GM23338 (cell line): ENCODE measurements around the gene TAF9B. TPM values are rescaled to one million over a fixed set of nuclear protein-coding genes. Genes with fewer than 3 reads are reported as not detected.
A peak's percentile ranks its signal among the peaks of the same experiment; 100 is the strongest.
"Not testable (repeated sequence)": the region's sequence is repeated elsewhere in the genome, so short reads cannot be mapped to it uniquely, and the experiment has no call there.

Experiments used
- ATAC-seq: fragments of 200-7000 bp; cut with Tn5 transposase; 3 replicates; pipeline ENCODE4 v1.9.1; 2020
- DNase-seq: peaks from one replicate; pipeline ENCODE4 v3.0.0-alpha.2; 2015; ENCODE audit warnings: low spot score
- H2AFZ ChIP-seq: fragments of 200-600 bp; sonication (generic); 2 replicates; pipeline ENCODE4 v1.8.0; 2016; ENCODE audit warnings: antibody characterized with exemption, mild to moderate bottlenecking, moderate library complexity
- H3F3A ChIP-seq: fragments of 200-600 bp; sonication (generic); replicated peaks from 2 replicates; pipeline ENCODE4 v1.8.0; 2017; ENCODE audit warnings: antibody characterized with exemption, mixed run types, low read depth
- H3K27ac ChIP-seq: fragments of 200-600 bp; sonication (generic); 2 replicates; pipeline ENCODE4 v1.6.1; 2016; ENCODE audit warnings: low read depth
- H3K27me3 ChIP-seq: fragments of 200-600 bp; sonication (generic); 2 replicates; pipeline ENCODE4 v1.8.0; 2016; ENCODE audit warnings: mild to moderate bottlenecking, mixed run types, moderate library complexity; ENCODE audit not compliant: insufficient read depth
- H3K36me3 ChIP-seq: fragments of 200-600 bp; sonication (generic); 2 replicates; pipeline ENCODE4 v1.8.0; 2016; ENCODE audit warnings: mild to moderate bottlenecking; ENCODE audit not compliant: insufficient read depth
- H3K4me1 ChIP-seq: fragments of 200-600 bp; sonication (generic); 2 replicates; pipeline ENCODE4 v1.8.0; 2016; ENCODE audit warnings: mild to moderate bottlenecking, moderate library complexity; ENCODE audit not compliant: insufficient read depth
- H3K4me2 ChIP-seq: fragments of 200-600 bp; sonication (generic); 2 replicates; pipeline ENCODE4 v1.7.1; 2017; ENCODE audit warnings: mixed run types
- H3K4me3 ChIP-seq: fragments of 200-600 bp; sonication (generic); 2 replicates; pipeline ENCODE4 v1.6.1; 2016; ENCODE audit warnings: mixed run types
- H3K79me2 ChIP-seq: fragments of 200-600 bp; sonication (generic); replicated peaks from 2 replicates; pipeline ENCODE4 v1.8.0; 2017; ENCODE audit warnings: mild to moderate bottlenecking; ENCODE audit not compliant: insufficient read depth
- H3K9me2 ChIP-seq: fragments of 200-600 bp; sonication (generic); 2 replicates; pipeline ENCODE4 v1.8.0; 2017; ENCODE audit not compliant: insufficient read depth
- H4K20me1 ChIP-seq: fragments of 200-600 bp; sonication (generic); replicated peaks from 2 replicates; pipeline ENCODE4 v1.8.0; 2017; ENCODE audit warnings: mild to moderate bottlenecking; ENCODE audit not compliant: insufficient read depth
- H3K27ac Mint-ChIP-seq: 2 replicates; pipeline ENCODE4 v1.8.0; 2020; ENCODE audit warnings: inconsistent platforms, mild to moderate bottlenecking, moderate library complexity, mixed read lengths
- H3K27me3 Mint-ChIP-seq: 3 replicates; pipeline ENCODE4 v1.8.0; 2022; ENCODE audit warnings: low read depth, mild to moderate bottlenecking, moderate library complexity, mixed read lengths, inconsistent platforms; ENCODE audit not compliant: insufficient read depth, poor library complexity
- H3K36me3 Mint-ChIP-seq: 3 replicates; pipeline ENCODE4 v1.8.0; 2021; ENCODE audit warnings: low read depth, mild to moderate bottlenecking, inconsistent platforms, moderate library complexity, mixed read lengths
- H3K4me1 Mint-ChIP-seq: 3 replicates; pipeline ENCODE4 v1.8.0; 2020; ENCODE audit warnings: mild to moderate bottlenecking, inconsistent platforms, mixed read lengths
- H3K4me3 Mint-ChIP-seq: 3 replicates; pipeline ENCODE4 v1.8.0; 2021; ENCODE audit warnings: moderate library complexity, mild to moderate bottlenecking, inconsistent platforms, mixed read lengths
- H3K9me3 Mint-ChIP-seq: 3 replicates; pipeline ENCODE4 v1.8.0; 2020; ENCODE audit warnings: moderate library complexity, mild to moderate bottlenecking, inconsistent platforms, mixed read lengths
- polyA plus RNA-seq: library from polyadenylated mRNA; unstranded; fragments of >200 nt; fragmentation: Nextera tagmentation; extraction: Ambion mirVana; gene quantifications from 2 replicates; pipeline ENCODE4 v1.2.1, GENCODE V29; 2016
- total RNA-seq: library from RNA; depleted of rRNA; stranded (reverse); fragments of >200 nt; shearing (Covaris generic); gene quantifications from 2 replicates; pipeline ENCODE4 v1.2.3, GENCODE V29; 2014

The TAF9B gene
- total and polyA plus RNA-seq, 2 experiments from 2014 or later: 23.1 to 37.8 TPM

DNA sequence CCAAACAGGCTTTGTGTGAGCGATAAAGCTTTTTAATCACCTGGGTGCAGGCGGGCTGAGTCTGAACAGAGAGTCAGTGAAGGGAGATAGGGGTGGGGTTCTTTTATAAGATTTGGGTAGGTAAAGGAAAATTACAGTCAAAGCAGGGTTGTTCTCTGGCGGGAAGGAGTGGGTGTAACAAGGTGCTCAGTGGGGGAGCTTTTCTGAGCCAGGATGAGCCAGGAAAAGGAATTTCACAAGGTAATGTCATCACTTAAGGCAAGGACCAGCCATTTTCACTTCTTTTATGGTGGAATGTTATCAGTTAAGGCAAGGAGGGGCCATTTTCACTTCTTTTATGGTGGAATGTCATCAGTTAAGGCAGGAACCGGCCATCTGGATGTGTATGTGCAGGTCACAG lies 21.3 kb upstream of the TAF9B start:
- H3K4me2 ChIP-seq, H3K36me3 ChIP-seq, H3K27me3 Mint-ChIP-seq, H3K4me3 Mint-ChIP-seq, H3K4me1 Mint-ChIP-seq, H3K9me2 ChIP-seq, H3F3A ChIP-seq, H3K27me3 ChIP-seq, H3K4me1 ChIP-seq, H3K79me2 ChIP-seq, H3K36me3 Mint-ChIP-seq, DNase-seq, H4K20me1 ChIP-seq, ATAC-seq, H3K27ac ChIP-seq, H3K4me3 ChIP-seq, H3K27ac Mint-ChIP-seq: not testable (repeated sequence)
- peaks cover 12% of the 10 kb centered on the region; the same call in 1 of the 3 replicates for H3K9me3 Mint-ChIP-seq
- 0 out of 2 replicates have a peak overlapping the region, but pooled peaks have one; percentile 52 for H2AFZ ChIP-seq

DNA sequence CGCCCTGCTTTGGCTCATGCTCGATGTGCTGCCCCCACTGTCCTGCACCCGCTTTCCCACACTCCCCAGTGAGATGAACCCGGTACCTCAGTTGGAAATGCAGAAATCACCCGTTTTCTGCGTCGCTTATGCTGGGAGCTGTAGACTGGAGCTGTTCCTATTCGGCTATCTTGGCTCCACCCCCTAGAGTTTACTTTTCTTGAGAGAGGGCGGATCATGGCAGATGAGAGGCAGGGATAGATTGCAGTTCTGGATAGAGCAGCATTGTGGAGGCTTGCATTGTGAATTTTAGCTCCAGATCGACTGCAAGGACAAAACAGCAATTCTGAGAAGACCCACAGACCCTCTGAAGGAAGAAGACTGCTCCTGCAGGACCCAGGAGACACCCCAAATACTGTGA lies 18.4 kb upstream of the TAF9B start:
- not testable (repeated sequence) for H3K36me3 Mint-ChIP-seq, DNase-seq, H3K4me3 ChIP-seq

GRCh38 chrX:78157373-78157772 lies 17.9 kb upstream of the TAF9B start:
- not testable (repeated sequence) for ATAC-seq, H3K4me1 Mint-ChIP-seq, H3K27ac ChIP-seq, H3K27ac Mint-ChIP-seq, H3K27me3 Mint-ChIP-seq, H3K27me3 ChIP-seq, DNase-seq, H2AFZ ChIP-seq, H3K36me3 Mint-ChIP-seq, H3K36me3 ChIP-seq, H3K4me1 ChIP-seq, H3K4me2 ChIP-seq, H3K79me2 ChIP-seq, H3K4me3 ChIP-seq, H3K9me2 ChIP-seq, H3F3A ChIP-seq, H4K20me1 ChIP-seq, H3K4me3 Mint-ChIP-seq
- H3K9me3 Mint-ChIP-seq: peaks cover 12% of the 10 kb centered on the region; the same call in 1 of the 3 replicates

More for the DNA sequence above, 18.4 kb upstream of the TAF9B start:
- not testable (repeated sequence) for H3K4me2 ChIP-seq, H3K27ac ChIP-seq, H3F3A ChIP-seq, H4K20me1 ChIP-seq, H3K4me1 ChIP-seq, H3K36me3 ChIP-seq, H2AFZ ChIP-seq, H3K27ac Mint-ChIP-seq, H3K27me3 Mint-ChIP-seq, H3K27me3 ChIP-seq, H3K4me1 Mint-ChIP-seq, ATAC-seq, H3K79me2 ChIP-seq, H3K4me3 Mint-ChIP-seq, H3K9me2 ChIP-seq
- peaks cover 12% of the 10 kb centered on the region; the same call in 1 of the 3 replicates for H3K9me3 Mint-ChIP-seq

DNA sequence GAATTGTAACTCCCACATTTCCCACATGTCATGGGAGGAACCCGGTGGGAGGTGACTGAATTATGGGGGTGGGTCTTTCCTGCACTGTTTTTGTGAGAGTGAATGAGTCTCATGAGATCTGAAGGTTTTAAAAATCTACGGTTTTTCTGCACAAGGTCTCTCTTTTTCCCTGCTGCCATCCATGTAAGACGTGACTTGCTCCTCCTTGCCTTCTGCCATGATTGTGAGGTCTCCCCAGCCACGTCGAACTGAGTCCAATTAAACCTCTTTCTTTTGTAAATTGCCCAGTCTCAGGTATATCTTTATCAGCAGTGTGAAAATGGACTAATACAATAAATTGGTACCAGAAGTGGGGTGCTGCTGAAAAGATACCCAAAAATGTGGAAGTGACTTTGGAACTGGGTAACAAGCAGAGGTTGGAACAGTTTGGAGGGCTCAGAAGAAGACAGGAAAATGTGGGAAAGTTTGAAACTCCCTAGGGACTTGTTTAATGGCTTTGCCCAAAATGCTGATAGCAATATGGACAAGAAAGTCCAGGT lies 7.6 kb upstream of the TAF9B start:
- not testable (repeated sequence) for H3K27ac Mint-ChIP-seq, H3K27me3 ChIP-seq, H3K27me3 Mint-ChIP-seq, H3K4me3 ChIP-seq, ATAC-seq, H3K4me2 ChIP-seq, H3K9me2 ChIP-seq, H4K20me1 ChIP-seq, H3K4me1 Mint-ChIP-seq, H3K36me3 ChIP-seq, DNase-seq, H3K4me3 Mint-ChIP-seq, H3K4me1 ChIP-seq, H2AFZ ChIP-seq, H3F3A ChIP-seq, H3K79me2 ChIP-seq, H3K27ac ChIP-seq
- peaks cover 37% of the 10 kb centered on the region for H3K9me3 Mint-ChIP-seq
- H3K36me3 Mint-ChIP-seq: peaks cover 13% of the 10 kb centered on the region
